Suppressor macrophage treated with lipopolysaccharide for 1 hour (primary cell): Measurements from ENCODE around the gene CHEK1.

Experiments used
- DNase-seq, 3 donors: peaks; one replicate each; pipeline ENCODE4 v3.0.0-alpha.2; 2020 to 2022

CHEK1 gene

DNA sequence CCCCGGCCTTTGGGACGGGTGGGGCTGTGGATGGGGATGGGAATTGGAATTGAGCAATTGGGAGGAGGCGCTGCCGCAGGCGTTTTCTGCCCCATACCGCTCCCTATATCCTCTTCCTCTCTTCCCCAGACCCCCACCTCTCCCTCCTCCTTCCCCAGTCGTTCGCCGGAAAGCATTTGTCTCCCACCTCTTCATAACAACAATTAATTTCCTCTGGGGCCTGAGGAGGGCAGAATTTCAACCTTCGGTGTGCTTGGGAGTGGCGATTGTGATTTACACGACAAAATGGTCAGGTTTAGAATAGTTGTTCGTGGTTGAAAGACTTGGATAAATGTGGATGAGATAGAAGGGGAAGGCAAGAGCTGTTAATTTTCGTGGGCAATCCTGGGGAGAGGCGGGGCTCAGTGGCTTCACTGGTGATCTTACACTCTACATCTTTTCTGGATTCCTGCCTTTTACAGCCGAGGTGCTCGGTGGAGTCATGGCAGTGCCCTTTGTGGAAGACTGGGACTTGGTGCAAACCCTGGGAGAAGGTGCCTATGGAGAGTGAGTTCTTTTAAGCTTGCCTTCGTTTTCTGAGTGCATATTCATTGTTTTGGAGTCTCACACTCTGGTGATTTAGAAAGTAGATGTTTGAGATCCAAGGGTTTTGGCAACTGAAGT, 1.5 kb downstream of the CHEK1 start:
- DNase-seq, result no peak

DNA sequence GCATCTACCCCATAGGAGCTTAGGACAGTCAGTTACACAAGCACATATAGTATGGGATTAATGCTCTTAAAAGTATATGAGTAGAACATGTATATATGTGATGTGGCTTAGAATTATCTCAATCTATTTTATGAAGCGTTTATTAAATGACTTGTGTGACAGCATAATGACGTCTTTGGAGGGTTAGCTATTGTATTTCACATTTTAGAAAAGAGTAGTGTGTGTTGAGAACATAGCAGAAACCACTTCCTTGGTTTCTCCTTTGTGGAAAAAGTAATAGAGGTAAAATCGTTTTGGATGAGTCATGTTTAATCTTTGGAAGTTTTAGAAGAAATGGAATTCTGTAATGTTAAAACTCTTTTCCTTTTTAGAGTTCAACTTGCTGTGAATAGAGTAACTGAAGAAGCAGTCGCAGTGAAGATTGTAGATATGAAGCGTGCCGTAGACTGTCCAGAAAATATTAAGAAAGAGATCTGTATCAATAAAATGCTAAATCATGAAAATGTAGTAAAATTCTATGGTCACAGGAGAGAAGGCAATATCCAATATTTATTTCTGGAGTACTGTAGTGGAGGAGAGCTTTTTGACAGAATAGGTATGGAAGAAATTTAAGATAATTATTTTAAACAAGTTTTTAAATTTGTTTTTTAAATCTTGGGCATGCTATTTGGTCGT, 2.4 kb downstream of the CHEK1 start:
- no peak for DNase-seq

- DNase-seq, result no peak
These were observed 12.9 kb downstream of the CHEK1 start for GRCh38 chr11:125637840-125638239.

- DNase-seq, result no peak
These were observed 13.4 kb downstream of the CHEK1 start for GRCh38 chr11:125638315-125638714.

DNA sequence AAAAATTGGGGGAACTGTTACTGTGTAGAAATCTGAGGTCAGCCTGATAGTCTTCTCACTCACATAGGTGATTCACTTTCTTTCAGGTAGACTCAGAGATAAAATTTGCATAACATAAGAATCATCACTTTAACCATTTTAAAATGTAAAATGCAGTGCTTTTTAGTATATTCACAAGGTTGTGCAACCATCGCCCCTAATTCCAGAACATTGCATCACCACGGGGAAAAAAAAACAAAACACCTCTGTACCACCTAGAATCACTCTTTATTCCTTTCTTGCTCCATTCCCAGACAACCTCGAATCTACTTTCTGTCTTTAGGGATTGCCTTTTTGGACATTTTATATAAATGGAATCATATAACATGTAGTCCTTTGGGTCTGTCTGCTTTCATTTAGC, 20.9 kb downstream of the CHEK1 start:
- no peak for DNase-seq

- no peak for DNase-seq
These were observed 24.7 kb downstream of the CHEK1 start for GRCh38 chr11:125649465-125650166.

DNA sequence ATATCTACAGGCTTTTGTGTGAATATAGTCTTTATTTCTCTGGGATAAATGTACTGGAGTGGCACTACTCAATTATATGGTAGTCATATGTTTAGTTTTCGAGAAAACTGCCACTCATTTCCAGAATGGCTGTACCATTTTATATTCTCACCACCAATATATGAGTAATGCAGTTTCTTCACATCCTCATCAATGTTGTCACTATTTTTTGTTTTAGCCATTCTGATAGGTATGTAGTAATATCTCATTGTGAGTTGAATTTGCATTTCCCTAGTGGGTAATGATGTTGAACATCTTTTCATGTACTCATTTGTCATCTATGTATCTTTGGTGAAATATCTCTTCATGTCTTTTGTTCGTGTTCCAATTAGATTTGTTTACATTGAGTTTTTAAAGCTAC, 37.7 kb downstream of the CHEK1 start:
- DNase-seq, result no peak

GRCh38 chr11:125663910-125664309, 38.9 kb downstream of the CHEK1 start:
- no peak for DNase-seq

DNA sequence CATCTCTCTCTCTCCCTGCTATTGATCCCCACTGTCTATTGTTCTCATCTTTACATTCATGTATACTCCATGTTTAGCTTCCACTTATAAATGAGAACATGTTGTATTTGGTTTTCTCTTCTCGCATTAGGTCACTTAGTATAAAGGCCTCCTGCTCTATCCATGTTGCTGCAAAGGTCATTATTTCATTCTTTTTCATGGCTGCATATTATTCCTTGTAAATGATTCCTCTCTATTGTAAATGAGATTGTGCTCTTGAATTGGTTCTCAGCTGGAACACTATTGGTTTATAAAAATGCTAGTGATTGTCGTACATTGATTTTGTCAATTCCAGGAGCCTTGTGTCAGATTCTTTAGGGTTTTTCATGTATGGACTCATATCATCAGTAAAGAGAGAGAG, 42.2 kb downstream of the CHEK1 start:
- no peak for DNase-seq

DNA sequence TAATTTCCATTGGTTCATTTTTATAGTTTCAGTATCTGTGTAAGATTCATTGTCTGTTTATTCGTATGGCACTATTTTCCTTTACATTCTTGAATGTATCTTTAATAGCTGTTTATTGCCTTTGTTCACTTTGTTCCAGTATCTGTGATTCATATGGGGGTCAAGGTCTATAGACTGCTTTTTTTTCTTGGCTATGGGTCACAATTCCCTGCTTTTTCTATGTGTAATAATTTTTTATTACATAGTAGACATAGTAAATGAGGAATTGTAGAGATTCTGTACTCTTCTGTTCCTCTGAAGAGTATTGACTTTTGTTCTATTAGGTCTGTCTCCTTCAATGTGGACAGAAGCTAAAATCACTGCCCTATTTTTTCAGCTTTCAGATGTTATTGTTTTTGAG, 45.2 kb downstream of the CHEK1 start:
- DNase-seq, result no peak

- DNase-seq, result no peak
These were observed 46.6 kb downstream of the CHEK1 start for GRCh38 chr11:125671561-125671960.

DNA sequence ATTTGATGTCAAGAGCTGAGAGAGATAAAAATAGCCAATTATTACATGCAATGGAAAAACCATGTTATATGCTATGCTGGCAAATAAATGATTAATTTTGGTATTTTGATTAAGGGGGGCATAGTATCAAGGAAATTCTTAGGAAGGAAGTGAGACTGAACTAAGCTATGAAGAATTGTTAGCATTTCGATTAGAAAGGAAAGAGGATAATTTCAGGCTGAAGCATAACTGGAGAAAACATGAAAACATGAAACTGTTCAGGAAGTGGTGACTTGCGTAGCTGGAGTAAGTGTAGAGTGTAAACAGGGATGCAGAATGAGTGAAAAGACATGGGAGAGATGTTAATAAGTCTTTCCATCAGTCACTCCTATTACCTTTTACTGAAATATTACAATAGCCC, 49.2 kb downstream of the CHEK1 start:
- no peak for DNase-seq

GRCh38 chr11:125675196-125675595, 50.2 kb downstream of the CHEK1 start:
- DNase-seq, result no peak

- DNase-seq, result no peak
These were observed 54.4 kb downstream of the CHEK1 start for GRCh38 chr11:125679397-125679796.

GRCh38 chr11:125679837-125680236, 54.9 kb downstream of the CHEK1 start:
- no peak for DNase-seq

DNA sequence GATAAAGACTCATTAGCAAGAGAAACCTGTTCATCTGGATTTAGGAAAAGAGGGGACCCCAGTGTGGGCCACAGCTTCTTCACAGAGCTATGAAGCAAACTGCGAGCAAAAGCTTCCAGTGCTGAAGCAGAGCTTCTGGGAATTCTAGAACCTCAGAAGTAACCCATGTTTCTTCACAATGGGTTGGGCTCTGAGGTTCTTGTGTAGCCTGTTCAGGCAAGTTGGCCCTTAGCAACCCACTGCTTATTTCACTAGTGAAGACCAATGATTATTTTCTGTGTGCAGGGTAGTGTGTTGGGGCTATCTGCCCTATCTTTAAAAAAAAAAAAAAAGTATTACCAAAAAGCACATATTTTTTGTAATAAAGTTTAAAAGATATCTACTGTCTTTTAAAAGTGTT, 55.8 kb downstream of the CHEK1 start, which contains the start of gene ACRV1:
ACRV1 (minus strand) TSS at position 101 of the 400 bp plus-strand sequence; CDS start at position 34, 67 bp downstream.
- DNase-seq, result no peak

- no peak for DNase-seq
These were observed 60.3 kb downstream of the CHEK1 start for GRCh38 chr11:125685228-125685627.

GRCh38 chr11:125688066-125688465, 63.1 kb downstream of the CHEK1 start:
- no peak for DNase-seq

GRCh38 chr11:125688632-125689031, 63.7 kb downstream of the CHEK1 start:
- no peak for DNase-seq

DNA sequence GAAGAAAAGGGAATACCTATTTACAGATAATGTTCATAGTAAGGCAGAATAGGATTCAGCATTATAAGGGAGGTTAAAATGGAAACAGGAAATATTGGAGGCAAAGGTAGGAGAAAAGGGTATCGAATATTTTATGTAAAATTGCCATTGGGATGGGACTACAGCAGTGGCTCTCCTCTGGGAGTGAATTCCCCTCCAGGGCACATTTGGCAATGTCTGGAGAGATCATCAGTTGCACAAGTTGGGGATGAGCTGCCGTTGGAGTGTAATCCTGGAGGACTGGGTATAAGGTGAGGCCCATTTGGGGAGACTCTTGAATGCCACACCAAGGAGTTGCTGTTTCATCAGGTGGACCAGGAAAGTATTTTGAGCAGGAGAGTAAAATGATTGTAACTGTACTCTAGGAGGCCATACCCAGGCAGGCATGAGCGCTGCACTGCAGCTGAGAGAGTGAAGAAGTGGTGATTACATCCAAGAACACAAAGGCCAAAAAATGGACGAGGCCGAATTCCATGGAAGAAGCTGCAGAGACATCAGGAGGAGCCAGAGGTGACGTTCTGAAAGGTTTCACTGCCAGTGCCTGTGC, 64.4 kb downstream of the CHEK1 start:
- no peak for DNase-seq

DNA sequence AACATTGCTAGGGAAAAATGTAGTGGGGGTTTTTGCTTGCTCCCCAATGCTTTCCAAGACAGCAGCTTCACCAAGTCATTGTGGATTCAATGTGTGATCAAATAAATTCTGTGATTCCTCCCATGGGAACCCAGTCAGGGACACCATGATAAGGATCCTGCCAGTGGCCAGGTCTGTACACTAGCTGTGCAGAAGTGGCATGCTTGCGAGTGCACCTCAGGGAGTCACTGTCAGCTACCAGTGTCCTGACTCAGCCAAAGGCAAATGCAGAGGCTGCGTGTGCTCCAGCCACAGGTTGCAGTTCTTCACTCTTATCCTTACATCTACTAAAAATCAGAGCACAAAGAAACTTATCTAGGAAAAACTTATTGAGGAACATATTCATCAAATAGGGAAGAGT, 65.0 kb downstream of the CHEK1 start:
- DNase-seq, result no peak

- no peak for DNase-seq
These were observed 67.9 kb downstream of the CHEK1 start for GRCh38 chr11:125692887-125693286.

DNA sequence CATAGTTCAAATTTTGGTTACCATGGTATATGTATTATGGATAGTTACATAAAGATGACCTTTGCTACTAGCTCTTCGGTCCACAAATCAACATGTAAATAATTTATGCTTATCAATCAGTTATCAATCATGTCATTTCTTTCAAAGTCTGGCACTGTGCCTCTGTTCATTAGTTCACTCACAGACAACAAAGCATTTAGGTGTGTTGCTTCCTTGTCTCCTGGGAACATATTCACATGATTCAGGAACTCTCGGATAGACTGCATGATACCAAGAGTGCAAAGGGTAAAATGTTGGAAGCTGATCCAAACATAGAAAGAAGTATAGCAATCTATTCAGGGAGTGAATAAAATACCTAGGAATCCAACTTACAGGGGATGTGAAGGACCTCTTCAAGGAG, 70.0 kb downstream of the CHEK1 start:
- DNase-seq, result no peak
